Bone marrow (tissue), 2 donors: Measurements from ENCODE around the gene TAF1B.
A peak's percentile ranks its signal among the peaks of the same experiment; 100 is the strongest.
"Not testable (repeated sequence)": the region's sequence is repeated elsewhere in the genome, so short reads cannot be mapped to it uniquely, and the experiment has no call there.

Experiments used
- DNase-seq, 2 donors: peaks; one replicate each; lab custom pipeline; 2025; lab: John Stamatoyannopoulos, UW

Gene TAF1B

DNA sequence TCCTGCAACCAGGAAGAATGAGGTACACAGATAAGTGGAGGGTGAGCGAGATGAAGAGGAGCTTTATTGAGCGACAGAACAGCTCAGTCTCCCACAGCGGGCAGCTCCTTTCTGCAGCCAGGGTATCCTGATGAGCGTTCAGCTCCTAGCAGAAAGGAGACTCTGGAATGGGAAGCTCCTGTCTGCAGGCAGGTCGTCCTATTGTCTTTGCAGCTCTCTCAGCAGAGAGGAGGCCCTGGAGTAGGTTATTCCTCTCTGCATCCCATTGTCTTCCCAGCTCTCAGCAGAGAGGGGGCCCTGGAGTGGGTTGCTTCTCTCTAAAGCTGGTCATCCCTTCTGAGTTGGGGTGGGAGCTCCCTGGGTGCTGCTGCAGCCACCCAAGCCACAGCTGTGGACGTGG, 41.2 kb downstream of the TAF1B start:
- no peak for DNase-seq

DNA sequence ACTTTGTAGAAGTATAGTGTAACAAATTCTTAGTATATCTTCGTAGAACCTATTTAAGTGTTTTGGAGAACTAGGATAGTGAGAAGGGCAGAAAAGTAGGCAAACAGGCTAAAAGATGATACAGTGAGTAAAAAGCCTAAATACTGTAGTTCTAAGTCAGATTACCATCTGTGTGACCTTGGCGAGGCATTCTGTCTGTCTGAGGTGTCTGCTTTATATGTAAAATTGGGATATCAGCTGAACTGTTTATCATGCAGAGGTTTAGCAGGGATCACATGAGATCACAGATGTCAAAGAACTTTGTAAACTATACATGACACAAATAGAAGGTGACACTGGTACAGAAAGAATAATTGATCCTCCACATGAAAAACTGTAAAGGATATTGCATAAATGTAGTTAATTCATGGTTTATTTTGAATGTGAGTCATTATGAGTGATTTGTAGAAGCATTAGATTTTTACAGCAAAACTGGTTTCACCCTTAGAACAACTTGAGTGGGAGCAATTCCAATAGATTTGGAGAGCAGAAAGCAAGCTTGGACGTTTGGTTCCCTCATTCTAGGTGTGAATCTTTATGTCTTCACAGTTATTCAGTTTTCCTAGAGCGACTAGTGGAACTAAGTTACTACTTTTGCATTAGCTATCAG, 41.9 kb downstream of the TAF1B start:
- DNase-seq = no peak

- no peak for DNase-seq
These were observed 44.2 kb downstream of the TAF1B start for GRCh38 chr2:9887513-9887912.

- no peak for DNase-seq
These were observed 46.6 kb downstream of the TAF1B start for GRCh38 chr2:9889812-9890261.

DNA sequence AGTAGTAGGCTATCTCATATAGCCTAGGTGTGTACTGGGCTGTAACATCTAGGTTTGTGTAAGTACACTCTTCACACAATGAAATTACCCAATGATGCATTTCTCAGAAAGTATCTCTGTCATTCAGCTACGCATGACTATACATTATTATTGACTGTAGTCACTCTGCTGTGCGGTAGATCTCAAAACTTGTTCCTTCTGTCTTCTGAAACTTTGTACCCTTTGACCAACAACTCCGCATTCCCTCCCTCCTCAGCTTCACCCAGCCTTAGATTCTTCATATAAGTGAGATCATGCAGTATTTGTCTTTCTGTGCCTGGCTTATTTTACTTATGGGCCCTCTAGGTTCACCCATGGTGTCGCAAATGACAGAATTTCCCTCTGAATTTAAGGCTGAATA, 49.0 kb downstream of the TAF1B start:
- no peak for DNase-seq

DNA sequence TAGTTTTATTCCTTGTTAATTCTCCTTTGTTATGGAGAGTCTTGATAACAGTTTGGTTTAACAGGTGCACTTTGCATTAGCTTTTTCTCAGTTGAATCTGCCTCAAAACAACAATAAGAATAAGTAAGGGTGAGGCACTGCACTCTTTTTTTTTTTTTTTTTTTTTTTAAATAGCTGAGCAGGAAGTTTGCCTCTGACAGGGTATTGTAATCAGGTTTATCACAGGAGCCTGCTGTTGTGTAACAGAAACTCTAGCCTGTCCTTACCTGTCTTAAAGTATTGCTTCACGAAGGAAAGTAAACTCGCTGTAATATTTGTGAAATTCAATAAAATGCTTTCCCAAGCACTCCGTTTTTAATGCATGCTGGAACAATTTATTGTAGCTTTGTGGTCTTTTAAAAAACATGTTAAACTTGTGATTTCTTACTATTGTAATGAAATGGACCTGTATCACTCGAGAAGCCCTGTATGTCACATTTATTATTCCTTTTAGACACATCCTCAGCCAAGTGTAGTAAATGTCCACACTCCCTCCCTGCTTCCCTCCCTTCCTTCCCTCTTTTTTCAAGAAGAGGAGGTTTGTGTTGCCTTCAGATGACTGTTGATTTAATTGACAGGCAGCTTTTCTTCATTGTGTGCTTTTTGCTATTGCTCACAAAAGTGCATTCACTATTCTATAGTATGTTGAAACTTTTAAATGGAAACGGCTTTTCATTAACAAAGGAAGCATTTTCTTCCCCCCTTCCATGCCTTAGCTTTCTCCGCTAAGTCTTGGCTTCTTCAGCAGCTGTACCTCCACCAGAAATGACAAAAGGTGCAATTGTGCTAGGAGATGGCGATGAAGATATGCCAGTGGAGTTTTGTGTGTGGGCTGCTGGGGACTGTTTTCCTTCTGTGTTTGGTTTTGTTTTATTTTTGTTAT, 52.7 kb downstream of the TAF1B start:
- no peak for DNase-seq

- peak in 1 of 2 donors; percentile 34 for DNase-seq
These were observed 54.1 kb downstream of the TAF1B start for GRCh38 chr2:9897331-9897737.

- no peak for DNase-seq
These were observed 54.6 kb downstream of the TAF1B start for GRCh38 chr2:9897846-9898245.

DNA sequence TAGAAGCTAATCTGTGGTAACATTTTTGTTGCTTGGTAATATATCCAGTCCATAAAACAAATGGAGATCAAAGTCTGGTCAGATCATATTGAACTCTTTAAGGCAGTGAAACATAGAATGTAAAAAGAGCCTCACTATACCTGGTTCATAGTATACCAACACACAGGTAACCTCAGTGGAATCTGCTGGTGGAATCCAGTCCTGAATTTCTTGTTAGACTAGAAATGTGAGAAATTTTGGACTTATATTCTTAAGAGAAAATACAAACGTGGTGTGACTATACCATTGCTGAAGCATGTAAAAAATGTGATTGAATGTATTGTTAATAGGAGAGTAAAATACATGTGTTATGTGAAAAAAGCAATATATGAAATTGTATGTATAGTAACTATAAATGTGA, 62.1 kb downstream of the TAF1B start:
- DNase-seq = no peak

DNA sequence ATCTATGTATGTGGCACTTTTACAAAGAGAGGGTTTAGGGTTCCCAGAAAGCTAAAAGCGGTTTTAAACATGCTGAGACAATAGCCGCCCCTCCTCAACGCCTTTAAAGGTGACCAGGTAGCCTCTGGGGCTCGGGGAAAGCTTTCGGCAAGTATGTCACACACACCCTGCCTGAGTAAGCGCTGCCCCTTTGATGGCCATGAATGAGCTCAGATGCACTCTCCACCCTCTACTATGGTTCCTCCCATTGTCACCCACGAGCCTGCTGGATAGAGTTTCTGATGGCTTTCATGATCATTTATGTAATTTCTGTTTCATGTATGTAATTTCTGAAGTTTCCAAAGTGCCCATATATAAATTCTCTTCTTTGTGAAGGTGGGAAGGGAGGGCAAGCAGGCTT, 64.1 kb downstream of the TAF1B start:
- no peak for DNase-seq

DNA sequence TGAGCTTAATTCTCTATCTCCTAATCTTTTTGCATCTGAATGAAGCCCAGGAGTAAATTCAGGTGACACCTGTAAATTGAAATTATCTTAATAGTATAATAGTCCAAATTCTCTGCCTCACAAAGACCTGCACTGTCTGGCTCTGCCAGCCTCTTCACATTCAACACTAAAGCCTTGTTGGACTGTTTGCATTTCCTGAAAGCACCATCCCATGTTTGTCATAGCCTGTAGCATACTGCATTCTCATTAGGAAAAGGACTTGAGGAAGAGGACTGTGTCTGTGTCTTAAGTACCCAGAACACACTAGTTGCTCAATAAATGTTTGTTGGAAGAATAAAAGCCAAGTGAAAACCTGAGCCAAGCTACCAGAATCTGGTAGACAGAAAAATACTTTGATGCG, 65.4 kb downstream of the TAF1B start:
- DNase-seq = no peak

DNA sequence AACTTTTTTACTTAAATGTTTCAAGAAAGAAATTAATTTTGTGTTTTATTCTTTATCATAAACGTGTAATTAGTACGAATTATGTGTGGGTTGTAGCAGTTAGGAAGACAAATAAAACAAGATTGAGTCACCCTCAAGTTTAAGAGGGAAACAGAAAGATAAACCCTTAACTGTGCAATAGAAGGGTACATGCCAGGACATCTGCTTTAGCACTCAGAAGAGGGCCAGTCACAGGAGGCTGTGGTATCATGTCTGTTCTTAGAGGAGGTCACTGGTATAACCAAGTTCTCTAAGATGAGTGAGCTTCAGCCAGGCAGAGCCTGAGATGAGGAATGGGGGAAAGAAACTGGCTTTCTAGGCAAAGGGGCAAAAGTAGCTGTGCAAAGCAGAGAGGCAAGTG, 65.8 kb downstream of the TAF1B start:
- no peak for DNase-seq

GRCh38 chr2:9910699-9911098, 67.4 kb downstream of the TAF1B start:
- no peak for DNase-seq

- no peak for DNase-seq
These were observed 69.2 kb downstream of the TAF1B start for GRCh38 chr2:9912468-9912867.

- no peak for DNase-seq
These were observed 71.3 kb downstream of the TAF1B start for GRCh38 chr2:9914384-9915065.

- DNase-seq = no peak
These were observed 75.0 kb downstream of the TAF1B start for GRCh38 chr2:9918275-9918674.

DNA sequence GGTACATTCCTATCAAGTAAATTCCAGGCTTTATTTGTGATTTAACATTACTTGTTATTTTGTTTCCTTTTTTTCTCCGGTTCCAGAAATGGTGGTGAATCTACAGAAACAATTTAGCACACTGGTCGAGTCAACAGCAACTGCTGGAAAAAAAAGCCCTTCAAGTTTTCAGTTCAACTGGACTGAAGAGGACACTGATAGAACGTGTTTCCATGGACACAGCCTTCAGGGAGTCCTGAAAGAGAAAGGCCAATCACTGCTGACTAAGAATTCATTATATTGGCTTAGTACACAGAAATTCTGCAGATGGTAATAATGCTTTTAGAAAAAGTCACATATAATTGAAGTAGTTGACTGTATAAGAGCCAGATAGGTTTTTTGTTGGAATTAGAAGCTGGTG, 76.2 kb downstream of the TAF1B start:
- DNase-seq = no peak

- not testable (repeated sequence) for DNase-seq
These were observed 83.7 kb downstream of the TAF1B start for GRCh38 chr2:9927020-9927419.

GRCh38 chr2:9937258-9937657, 94.0 kb downstream of the TAF1B start:
- no peak for DNase-seq

DNA sequence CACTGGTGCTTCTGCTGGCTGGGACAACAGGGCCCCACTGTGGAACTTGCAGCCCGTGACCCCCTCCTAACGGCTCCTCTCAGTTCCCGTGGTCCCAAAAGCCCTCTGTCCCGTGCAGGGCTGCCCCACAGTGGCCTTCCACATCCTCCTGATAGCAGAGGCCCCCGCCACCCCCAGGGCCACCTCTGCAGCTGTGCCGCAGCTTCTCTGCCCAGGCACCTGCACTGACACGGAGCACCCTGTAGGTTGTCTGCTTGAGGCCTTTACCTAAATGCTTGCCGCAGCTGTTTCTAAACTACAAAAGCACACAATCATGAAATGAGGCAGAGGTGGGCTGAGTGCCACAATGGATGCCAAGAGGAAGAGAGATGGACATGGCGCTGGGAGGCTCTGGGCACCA, 94.7 kb downstream of the TAF1B start:
- DNase-seq = no peak

DNA sequence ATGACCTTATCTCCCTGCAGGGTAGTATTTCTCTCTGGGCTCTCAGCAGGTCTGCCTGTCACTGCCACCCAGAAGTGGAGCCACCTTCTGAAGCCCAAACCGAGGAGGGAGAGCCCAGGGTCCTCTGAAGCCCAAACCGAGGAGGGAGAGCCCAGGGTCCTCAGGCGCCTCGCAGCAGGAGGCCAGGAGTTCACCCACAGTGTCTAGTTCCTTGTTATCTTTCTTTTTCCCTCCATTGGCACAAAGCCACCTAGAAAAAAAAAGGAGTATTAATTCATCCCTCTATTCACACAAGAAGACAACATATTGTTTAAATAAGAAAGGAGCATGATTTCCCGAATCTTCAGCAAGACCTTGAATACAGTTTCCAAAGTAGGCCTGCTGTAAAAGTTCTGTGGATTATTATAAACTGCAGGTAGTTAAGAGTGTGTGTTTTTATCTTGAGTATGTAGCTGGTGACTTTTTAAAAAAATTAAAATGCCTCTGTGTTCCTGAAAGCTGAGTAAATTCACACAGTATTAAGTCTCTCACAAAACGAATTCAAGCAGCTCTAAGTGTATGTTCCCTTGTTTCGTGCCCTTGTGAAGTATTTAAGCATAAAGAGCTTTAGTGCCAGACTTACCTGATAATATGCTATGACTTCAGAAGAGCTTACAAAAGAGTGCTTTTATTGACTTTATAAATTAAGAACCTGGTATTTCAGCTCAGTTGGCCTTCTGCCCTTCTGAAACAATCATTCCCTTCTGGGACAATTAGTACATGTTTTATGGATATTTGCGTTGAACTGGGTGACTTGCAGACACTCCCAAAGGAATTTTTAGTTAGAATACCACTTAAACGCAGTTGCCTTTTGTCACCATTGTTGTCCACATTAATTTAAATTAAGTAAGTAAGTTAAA, 96.6 kb downstream of the TAF1B start:
- DNase-seq = no peak
